T-cell (primary cell): ENCODE data around the gene SLC44A5. TPM values are rescaled to one million over a fixed set of nuclear protein-coding genes. Genes with fewer than 3 reads are reported as not detected.
"Not testable (repeated sequence)": the region's sequence is repeated elsewhere in the genome, so short reads cannot be mapped to it uniquely, and the experiment has no call there.

Experiments used
- ATAC-seq, 4 experiments: fragments of 200-7000 bp in 3 of 4; fragments of 150-1000 bp in 1 of 4; cut with Tn5 transposase; replicated peaks in 1 of 4; 1 replicate in 3 of 4; 2 replicates in 1 of 4; pipeline ENCODE4 v1.10.0; 2021; ENCODE audit warnings: moderate library complexity in 3 of 4, mild to moderate bottlenecking in 2 of 4, moderate number of reproducible peaks in 1 of 4
- CTCF ChIA-PET, 2 donors: fragments of 300-600 bp; sonication (Branson Sonifier 250); formaldehyde crosslinking; loops; one replicate each; lab custom pipeline; 2022; ENCODE audit warnings: antibody characterized with exemption in 2 of 2; lab: Charles Lee
- POLR2A ChIA-PET, 2 donors: fragments of 300-600 bp; sonication (Branson Sonifier 250); formaldehyde crosslinking; loops; one replicate each; lab custom pipeline; 2022; ENCODE audit warnings: antibody characterized with exemption in 2 of 2; lab: Charles Lee
- DNase-seq, 35 experiments: peaks; one replicate each; pipeline versions ENCODE4 v3.0.0 to v3.0.0-alpha.2; 2013 to 2023
- H3K27ac ChIP-seq: one replicate; pipeline ENCODE4 v1.5.1; 2013; ENCODE audit warnings: low read length
- H3K27me3 ChIP-seq, 2 experiments: replicated peaks in 1 of 2; 1 replicate in 1 of 2; 2 replicates in 1 of 2; pipeline versions ENCODE4 v1.6.1 to v1.7.0; 2013; ENCODE audit warnings: low read length in 1 of 2, mixed read lengths in 1 of 2; ENCODE audit not compliant: control insufficient read depth in 2 of 2, insufficient read depth in 2 of 2; ENCODE audit errors: extremely low read depth in 1 of 2
- H3K36me3 ChIP-seq, 2 donors: 1 replicate in 1 of 2; 2 replicates in 1 of 2; pipeline versions ENCODE4 v1.6.1 to v1.7.0; 2013; ENCODE audit warnings: low read length in 1 of 2; ENCODE audit not compliant: control insufficient read depth in 2 of 2, insufficient read depth in 1 of 2; ENCODE audit errors: extremely low read depth in 1 of 2
- H3K4me1 ChIP-seq, 2 experiments: 1 replicate in 1 of 2; 2 replicates in 1 of 2; pipeline versions ENCODE4 v1.6.1 to v1.7.0; 2013; ENCODE audit warnings: low read length in 2 of 2, mixed read lengths in 1 of 2; ENCODE audit not compliant: insufficient read depth in 2 of 2, control insufficient read depth in 1 of 2; ENCODE audit errors: extremely low read depth in 1 of 2
- H3K4me3 ChIP-seq, 2 donors: 1 replicate in 1 of 2; 2 replicates in 1 of 2; pipeline versions ENCODE4 v1.5.1 to v1.7.0; 2013; ENCODE audit warnings: mild to moderate bottlenecking in 2 of 2, low read length in 1 of 2, moderate library complexity in 1 of 2; ENCODE audit not compliant: control insufficient read depth in 1 of 2; ENCODE audit errors: extremely low read depth in 1 of 2
- H3K9me3 ChIP-seq: 2 replicates; pipeline ENCODE4 v1.7.0; 2013
- H3K27ac Mint-ChIP-seq, 2 donors: one replicate each; pipeline ENCODE4 v1.8.0; 2020 to 2021; ENCODE audit warnings: mild to moderate bottlenecking in 2 of 2, mixed read lengths in 2 of 2
- H3K27me3 Mint-ChIP-seq, 2 donors: one replicate each; pipeline ENCODE4 v1.8.0; 2021 to 2022; ENCODE audit warnings: mixed read lengths in 2 of 2
- H3K36me3 Mint-ChIP-seq: one replicate; pipeline ENCODE4 v1.8.0; 2021; ENCODE audit warnings: mixed read lengths
- H3K4me1 Mint-ChIP-seq, 3 donors: one replicate each; pipeline ENCODE4 v1.8.0; 2020 to 2022; ENCODE audit warnings: mixed read lengths in 3 of 3, mild to moderate bottlenecking in 1 of 3
- H3K4me3 Mint-ChIP-seq, 3 donors: one replicate each; pipeline ENCODE4 v1.8.0; 2020 to 2022; ENCODE audit warnings: mild to moderate bottlenecking in 3 of 3, mixed read lengths in 3 of 3, moderate library complexity in 3 of 3
- H3K9me3 Mint-ChIP-seq, 3 donors: one replicate each; pipeline ENCODE4 v1.8.0; 2020 to 2022; ENCODE audit warnings: mixed read lengths in 3 of 3
- WGBS: methylation state at CpG from one replicate; pipeline ENCODE4 v1.1.5; 2013; ENCODE audit warnings: missing lambda C conversion rate; ENCODE audit not compliant: insufficient coverage; 5-methylcytosine and 5-hydroxymethylcytosine counted together
- total RNA-seq, 35 experiments: library from RNA in 6 of 35; stranded (reverse) in 6 of 35; fragments of 120-200 nt in 1 of 35; gene quantifications; one replicate each; pipeline versions ENCODE4 v1.2.1 to v1.2.4 and lab custom pipeline; 2013 to 2026

Gene SLC44A5
- total RNA-seq, 5 donors from 2014 or later (not counting 1 experiment from before 2014, with no cell fraction given) = 0.06 to 2.4 (median 0.84) TPM; not detected in 1

DNA sequence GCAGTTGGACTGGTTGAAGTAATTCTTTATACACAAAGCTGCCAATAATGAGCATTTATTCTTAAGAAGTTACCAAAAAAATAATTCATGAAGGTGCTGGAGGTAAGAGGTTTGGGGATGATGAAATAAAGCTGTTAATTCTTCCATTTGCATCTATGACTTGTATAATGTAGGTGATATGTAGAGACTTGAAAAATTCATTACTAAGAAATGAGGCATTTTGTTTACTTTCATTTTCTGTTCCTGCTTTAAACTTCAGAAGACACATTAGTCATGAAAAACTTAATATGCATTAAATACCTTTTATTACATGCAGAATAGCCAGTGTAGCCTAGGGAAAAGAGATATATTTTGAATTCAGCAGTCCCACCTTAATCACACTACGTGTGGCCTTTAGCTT, 214.2 kb downstream of the SLC44A5 start:
- no peaks in the 10 kb centered on the region for H3K4me1 ChIP-seq
- ChIA-PET CTCF (no interaction called here), POLR2A (no interaction called here)
- Mint-ChIP-seq H3K27ac (no peak overlapping the region), H3K4me3 (no peak overlapping the region), H3K4me1 (no peaks in the 10 kb centered on the region), H3K9me3 (peaks cover 2 to 16% (median 6%) of the 10 kb centered on the region in 3 donors), H3K36me3 (no peaks in the 10 kb centered on the region), H3K27me3 (no peaks in the 10 kb centered on the region)
- H3K4me3 ChIP-seq = no peak overlapping the region
- no peak for DNase-seq
- no peak for ATAC-seq
- H3K27ac ChIP-seq = no peak overlapping the region
- H3K9me3 ChIP-seq = no peaks in the 10 kb centered on the region
- no peaks in the 10 kb centered on the region for H3K27me3 ChIP-seq
- no peaks in the 10 kb centered on the region for H3K36me3 ChIP-seq
- WGBS = no CpG with 5 or more reads among the region's 1 CpG

DNA sequence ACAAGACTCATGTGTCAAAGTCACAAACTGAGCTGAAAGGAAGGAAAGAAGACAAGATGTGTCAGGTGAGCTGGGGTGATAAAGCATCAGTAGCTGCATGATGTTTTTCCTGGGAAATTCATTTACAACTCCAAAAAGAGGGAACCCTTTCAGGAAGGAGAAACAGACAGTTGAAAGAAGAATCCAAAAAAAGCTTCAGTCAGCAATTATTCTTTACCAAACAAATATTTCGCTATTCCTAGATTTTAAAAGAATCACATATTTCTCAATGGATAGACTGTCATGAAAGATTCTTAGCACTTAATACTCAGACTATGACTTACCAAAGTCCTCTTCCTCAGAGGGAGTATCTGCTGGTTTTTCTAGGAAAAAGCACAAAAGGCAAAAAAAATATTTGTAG, 214.7 kb downstream of the SLC44A5 start:
- Histone ChIP-seq H3K27me3 (no peaks in the 10 kb centered on the region), H3K36me3 (no peaks in the 10 kb centered on the region), H3K27ac (no peak overlapping the region), H3K9me3 (no peaks in the 10 kb centered on the region), H3K4me3 (no peak overlapping the region), H3K4me1 (no peaks in the 10 kb centered on the region)
- H3K27me3 Mint-ChIP-seq = no peaks in the 10 kb centered on the region
- H3K27ac Mint-ChIP-seq = no peak overlapping the region
- H3K4me1 Mint-ChIP-seq = no peaks in the 10 kb centered on the region
- POLR2A ChIA-PET = no interaction called here
- peaks cover 2 to 21% (median 10%) of the 10 kb centered on the region in 3 donors for H3K9me3 Mint-ChIP-seq
- WGBS = no CpG with 5 or more reads among the region's 1 CpG
- H3K36me3 Mint-ChIP-seq = no peaks in the 10 kb centered on the region
- CTCF ChIA-PET = no interaction called here
- DNase-seq = no peak
- H3K4me3 Mint-ChIP-seq = no peak overlapping the region
- no peak for ATAC-seq

DNA sequence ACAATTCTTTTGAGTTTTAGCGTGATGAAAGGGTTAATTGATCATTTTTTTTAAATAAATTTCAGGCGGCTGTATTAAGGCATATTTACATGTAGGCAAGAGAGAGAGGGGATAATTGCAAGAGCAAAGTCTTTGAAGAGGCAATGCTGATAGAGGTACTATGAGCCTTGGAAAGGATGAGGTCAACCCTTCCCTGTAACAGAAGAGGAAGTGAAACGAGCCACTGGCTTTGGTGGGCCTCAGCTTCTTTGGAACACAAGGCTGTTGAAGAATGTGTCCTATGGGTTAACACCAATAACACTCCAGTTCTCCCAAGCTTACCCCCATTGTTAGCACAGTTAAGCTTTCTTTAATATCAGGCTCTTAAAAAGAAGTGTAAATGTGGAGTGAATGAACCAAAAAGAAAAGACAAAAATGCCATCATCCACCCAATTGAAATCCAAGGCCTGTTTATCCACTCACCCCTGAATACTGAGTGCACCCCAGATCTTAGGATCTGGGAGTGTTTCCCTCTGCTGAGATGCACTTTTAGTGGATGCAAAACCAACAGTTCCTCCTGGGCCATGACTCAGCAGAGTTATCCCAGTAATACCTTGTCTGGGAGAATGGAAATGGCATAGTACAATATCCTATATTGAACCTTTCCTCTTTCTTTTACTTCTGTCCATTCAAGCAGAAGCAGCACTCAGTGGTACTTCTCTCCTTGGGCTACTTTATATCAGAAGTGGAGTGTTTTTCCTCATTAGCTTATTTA, 216.4 kb downstream of the SLC44A5 start:
- Mint-ChIP-seq H3K36me3 (no peaks in the 10 kb centered on the region), H3K4me3 (no peak overlapping the region), H3K4me1 (no peaks in the 10 kb centered on the region), H3K27me3 (no peaks in the 10 kb centered on the region), H3K9me3 (peaks cover 2 to 38% (median 19%) of the 10 kb centered on the region in 3 donors), H3K27ac (no peak overlapping the region)
- Histone ChIP-seq H3K4me3 (no peak overlapping the region), H3K27me3 (no peaks in the 10 kb centered on the region), H3K36me3 (no peaks in the 10 kb centered on the region), H3K4me1 (no peaks in the 10 kb centered on the region), H3K27ac (no peak overlapping the region), H3K9me3 (no peaks in the 10 kb centered on the region)
- POLR2A ChIA-PET = no interaction called here
- no CpG with 5 or more reads among the region's 3 CpGs for WGBS
- ATAC-seq (no peak), DNase-seq (no peak)
- CTCF ChIA-PET = no interaction called here

DNA sequence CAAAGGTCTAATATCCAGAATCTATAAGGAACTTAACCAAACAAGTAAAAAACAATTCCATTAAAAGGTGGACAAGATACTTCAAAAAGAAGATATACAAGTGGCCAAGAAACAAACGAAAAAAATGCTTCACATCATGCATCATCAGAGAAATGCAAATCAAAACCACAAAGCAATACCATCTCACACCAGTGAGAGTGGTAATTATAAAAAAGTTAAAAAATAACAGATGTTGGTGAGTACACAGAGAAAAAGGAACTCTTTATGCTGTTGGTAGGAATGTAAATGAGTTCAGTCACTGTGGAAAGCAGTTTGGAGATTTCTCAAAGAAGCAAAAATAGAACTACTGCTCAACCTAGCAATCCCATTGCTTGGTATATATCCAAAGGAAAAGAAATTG, 218.6 kb downstream of the SLC44A5 start:
- no peaks in the 10 kb centered on the region for H3K36me3 Mint-ChIP-seq
- no peak overlapping the region for H3K4me3 ChIP-seq
- POLR2A ChIA-PET = no interaction called here
- no peak overlapping the region for H3K27ac Mint-ChIP-seq
- CTCF ChIA-PET = no interaction called here
- no CpG with 5 or more reads among the region's 1 CpG for WGBS
- H3K36me3 ChIP-seq = no peaks in the 10 kb centered on the region
- no peaks in the 10 kb centered on the region for H3K9me3 ChIP-seq
- H3K4me3 Mint-ChIP-seq = no peak overlapping the region
- no peak overlapping the region for H3K27ac ChIP-seq
- peaks cover 6 to 45% (median 24%) of the 10 kb centered on the region in 3 donors for H3K9me3 Mint-ChIP-seq
- no peaks in the 10 kb centered on the region for H3K27me3 Mint-ChIP-seq
- DNase-seq = no peak
- no peaks in the 10 kb centered on the region for H3K27me3 ChIP-seq
- H3K4me1 Mint-ChIP-seq = no peaks in the 10 kb centered on the region
- ATAC-seq = no peak
- H3K4me1 ChIP-seq = no peaks in the 10 kb centered on the region

DNA sequence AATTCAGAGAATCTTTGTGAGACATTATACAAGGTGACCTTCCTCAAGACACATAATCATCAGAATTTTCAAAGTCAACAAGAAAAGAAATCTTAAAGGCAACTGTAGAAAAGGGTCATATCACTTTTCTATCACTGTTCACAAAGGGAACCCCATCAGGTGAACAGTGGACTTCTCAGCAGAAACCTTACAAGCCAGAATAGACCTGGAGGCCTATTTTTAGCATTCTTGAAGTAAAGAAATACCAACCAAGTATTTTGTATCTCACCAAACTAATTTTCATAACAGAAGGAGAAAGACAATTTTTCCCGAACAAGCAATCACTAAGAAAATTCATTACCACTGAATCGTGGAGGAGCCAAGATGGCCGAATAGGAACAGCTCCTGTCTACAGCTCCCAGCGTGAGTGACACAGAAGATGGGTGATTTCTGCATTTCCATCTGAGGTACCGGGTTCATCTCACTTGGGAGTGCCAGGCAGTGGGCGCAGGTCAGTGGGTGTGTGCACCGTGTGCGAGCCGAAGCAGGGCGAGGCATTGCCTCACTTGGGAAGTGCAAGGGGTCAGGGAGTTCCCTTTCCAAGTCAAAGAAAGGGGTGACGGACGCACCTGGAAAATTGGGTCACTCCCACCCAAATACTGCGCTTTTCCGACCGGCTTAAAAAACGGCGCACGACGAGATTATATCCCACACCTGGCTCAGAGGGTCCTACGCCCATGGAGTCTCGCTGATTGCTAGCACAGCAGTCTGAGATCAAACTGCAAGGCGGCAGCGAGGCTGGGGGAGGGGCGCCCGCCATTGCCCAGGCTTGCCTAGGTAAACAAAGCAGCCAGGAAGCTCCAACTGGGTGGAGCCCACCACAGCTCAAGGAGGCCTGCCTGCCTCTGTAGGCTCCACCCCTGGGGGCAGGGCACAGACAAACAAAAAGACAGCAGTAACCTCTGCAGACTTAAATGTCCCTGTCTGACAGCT, 235.2 kb downstream of the SLC44A5 start:
- not testable (repeated sequence) for H3K9me3 Mint-ChIP-seq, H3K27me3 Mint-ChIP-seq

DNA sequence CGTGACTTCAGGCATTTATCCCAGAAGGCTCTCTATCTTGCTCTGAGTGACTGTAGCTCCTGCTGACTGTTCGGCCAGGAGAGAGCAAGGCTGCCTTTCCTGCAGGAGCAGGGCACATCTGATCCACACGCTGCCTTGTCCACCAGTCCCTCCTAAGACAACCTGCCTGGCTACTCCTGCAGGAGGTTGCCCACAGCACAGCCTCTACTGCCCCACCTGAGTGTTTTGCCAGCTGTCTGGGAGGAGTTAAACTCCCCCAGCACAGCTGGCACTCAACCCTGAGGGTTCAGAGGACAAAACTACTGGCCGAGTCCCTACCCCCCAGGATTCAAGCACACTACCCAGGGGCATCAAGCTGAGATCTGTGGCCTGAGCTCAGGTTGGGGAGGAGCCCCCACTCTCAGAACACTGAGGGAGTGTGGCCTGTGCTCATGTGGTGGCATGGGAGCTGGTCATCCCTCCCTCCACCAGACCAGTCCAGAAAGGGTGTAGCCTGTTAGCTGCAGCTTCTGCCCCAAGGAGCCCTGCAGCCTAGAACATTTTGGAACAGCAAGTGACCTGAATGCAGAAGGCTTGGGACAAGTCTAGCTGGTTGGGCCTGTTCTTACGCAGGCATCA, 237.3 kb downstream of the SLC44A5 start:
- Mint-ChIP-seq H3K4me3 (no peak overlapping the region), H3K9me3 (peaks cover 0 to 11% (median 4%) of the 10 kb centered on the region in 3 donors), H3K27me3 (no peaks in the 10 kb centered on the region), H3K27ac (no peak overlapping the region), H3K36me3 (peaks cover 6% of the 10 kb centered on the region), H3K4me1 (peaks cover 0 to 7% (median 0%) of the 10 kb centered on the region in 3 donors)
- DNase-seq = no peak
- Histone ChIP-seq H3K27me3 (peaks cover 0 to 3% of the 10 kb centered on the region in 2 experiments), H3K4me1 (peaks cover 0 to 5% of the 10 kb centered on the region in 2 experiments), H3K36me3 (no peaks in the 10 kb centered on the region), H3K4me3 (no peak overlapping the region), H3K27ac (no peak overlapping the region), H3K9me3 (no peaks in the 10 kb centered on the region)
- whole genome bisulfite sequencing = 60% methylated on average over 4 of the region's 5 CpGs
- ChIA-PET POLR2A (no interaction called here), CTCF (interaction anchor here in 1 of 2 donors (0.5 kb wide), 1 partner anchor 108 kb away, joined by 3 read pairs; no protein-coding TSS in a partner anchor)
- no peak for ATAC-seq

More for the DNA sequence above, 235.2 kb downstream of the SLC44A5 start:
- H3K4me1 ChIP-seq, H3K4me1 Mint-ChIP-seq, H3K36me3 ChIP-seq, H3K36me3 Mint-ChIP-seq, H3K9me3 ChIP-seq, H3K27me3 ChIP-seq, POLR2A ChIA-PET, CTCF ChIA-PET, H3K27ac ChIP-seq, H3K4me3 ChIP-seq: not testable (repeated sequence)
- ATAC-seq = peak in 1 of 4 experiments; percentile 26
- Mint-ChIP-seq H3K4me3 (peak overlapping the region in 2 of 3 donors; percentile 65 to 94), H3K27ac (peak overlapping the region; percentile 34 to 99)
- WGBS = 84% methylated on average over 9 of the region's 25 CpGs
- DNase-seq = peak in 2 of 35 experiments; percentile 4 to 9
